Large intestine (tissue), 3 donors: ENCODE data around the gene PPP2R3B. TPM values are rescaled to one million over a fixed set of nuclear protein-coding genes. Genes with fewer than 3 reads are reported as not detected.
"Not testable (repeated sequence)": the region's sequence is repeated elsewhere in the genome, so short reads cannot be mapped to it uniquely, and the experiment has no call there.

Experiments
- DNase-seq, 2 donors: peaks; one replicate each; pipeline versions ENCODE4 v3.0.0 to v3.0.0-alpha.2; 2013
- H3K27ac ChIP-seq: one replicate; pipeline ENCODE4 v1.5.1; 2013; ENCODE audit warnings: low read length
- H3K27me3 ChIP-seq: 2 replicates; pipeline ENCODE4 v1.6.1; 2013; ENCODE audit warnings: low read length; ENCODE audit not compliant: control insufficient read depth, insufficient read depth
- H3K36me3 ChIP-seq: 2 replicates; pipeline ENCODE4 v1.6.1; 2013; ENCODE audit warnings: low read length; ENCODE audit not compliant: control insufficient read depth, insufficient read depth
- H3K4me1 ChIP-seq: one replicate; pipeline ENCODE4 v1.6.1; 2013; ENCODE audit warnings: low read length; ENCODE audit not compliant: control insufficient read depth, insufficient read depth
- H3K4me3 ChIP-seq: one replicate; pipeline ENCODE4 v1.5.1; 2013; ENCODE audit warnings: low read length
- H3K9me3 ChIP-seq: one replicate; pipeline ENCODE4 v1.6.1; 2013; ENCODE audit warnings: mild to moderate bottlenecking, low read depth, low read length, moderate library complexity; ENCODE audit not compliant: control insufficient read depth
- WGBS: methylation state at CpG from one replicate; pipeline ENCODE4 v1.1.5; 2013; ENCODE audit warnings: low lambda C conversion rate; ENCODE audit not compliant: insufficient coverage; 5-methylcytosine and 5-hydroxymethylcytosine counted together
- polyA plus RNA-seq: library from polyadenylated mRNA; unstranded; fragments of 120-200 nt; gene quantifications from one replicate; pipeline ENCODE4 v1.2.1, GENCODE V29; 2013

The PPP2R3B gene
- polyA plus RNA-seq, 1 donor: 15.0 TPM

- H3K9me3 ChIP-seq: peaks cover 4% of the 10 kb centered on the region
- DNase-seq: no peak
- 80% methylated on average over 1 of the region's 14 CpGs for WGBS
These were observed 40.2 kb upstream of the PPP2R3B start for GRCh38 chrX:426881-427280.

GRCh38 chrX:425056-425455 is 38.3 kb upstream of the PPP2R3B start:
- no peak for DNase-seq
- H3K27ac ChIP-seq: no peak overlapping the region
- peaks cover 14% of the 10 kb centered on the region for H3K9me3 ChIP-seq
- no CpG with 5 or more reads among the region's 20 CpGs for WGBS
- no peak overlapping the region for H3K4me3 ChIP-seq
- H3K27me3 ChIP-seq: peaks cover 13% of the 10 kb centered on the region
- H3K4me1 ChIP-seq: no peaks in the 10 kb centered on the region
- no peaks in the 10 kb centered on the region for H3K36me3 ChIP-seq

More at GRCh38 chrX:426881-427280, 40.2 kb upstream of the PPP2R3B start:
- no peaks in the 10 kb centered on the region for H3K4me1 ChIP-seq
- no peaks in the 10 kb centered on the region for H3K36me3 ChIP-seq
- H3K27ac ChIP-seq: no peak overlapping the region
- no peak overlapping the region for H3K4me3 ChIP-seq
- H3K27me3 ChIP-seq: peaks cover 13% of the 10 kb centered on the region

GRCh38 chrX:421646-422391 is 35.1 kb upstream of the PPP2R3B start:
- H3K4me3 ChIP-seq: no peak overlapping the region
- DNase-seq: no peak
- no peaks in the 10 kb centered on the region for H3K4me1 ChIP-seq
- peaks cover 32% of the 10 kb centered on the region for H3K9me3 ChIP-seq
- H3K36me3 ChIP-seq: no peaks in the 10 kb centered on the region
- no peak overlapping the region for H3K27ac ChIP-seq
- WGBS: no CpG with 5 or more reads among the region's 40 CpGs
- no peaks in the 10 kb centered on the region for H3K27me3 ChIP-seq

GRCh38 chrX:420496-421223 is 34.0 kb upstream of the PPP2R3B start:
- H3K27me3 ChIP-seq: no peaks in the 10 kb centered on the region
- H3K27ac ChIP-seq: no peak overlapping the region
- H3K9me3 ChIP-seq: peaks cover 35% of the 10 kb centered on the region
- DNase-seq: no peak
- no CpG with 5 or more reads among the region's 41 CpGs for WGBS
- no peaks in the 10 kb centered on the region for H3K4me1 ChIP-seq
- no peak overlapping the region for H3K4me3 ChIP-seq
- no peaks in the 10 kb centered on the region for H3K36me3 ChIP-seq

- WGBS: 90% methylated on average over 2 of the region's 55 CpGs
These were observed 32.4 kb upstream of the PPP2R3B start for GRCh38 chrX:418927-419729.

GRCh38 chrX:415498-415897 is 28.8 kb upstream of the PPP2R3B start:
- H3K27ac ChIP-seq, H3K27me3 ChIP-seq, H3K36me3 ChIP-seq, H3K4me1 ChIP-seq, H3K4me3 ChIP-seq, DNase-seq: not testable (repeated sequence)
- WGBS: no CpG with 5 or more reads among the region's 5 CpGs
- H3K9me3 ChIP-seq: peaks cover 24% of the 10 kb centered on the region

More at GRCh38 chrX:418927-419729, 32.4 kb upstream of the PPP2R3B start:
- Histone ChIP-seq H3K27me3 (no peaks in the 10 kb centered on the region), H3K36me3 (no peaks in the 10 kb centered on the region), H3K4me1 (no peaks in the 10 kb centered on the region), H3K9me3 (peaks cover 31% of the 10 kb centered on the region), H3K27ac (no peak overlapping the region), H3K4me3 (no peak overlapping the region)
- no peak for DNase-seq

GRCh38 chrX:413322-414201 is 26.9 kb upstream of the PPP2R3B start:
- WGBS: no CpG with 5 or more reads among the region's 47 CpGs
- no peak for DNase-seq
- Histone ChIP-seq H3K27me3 (peaks cover 4% of the 10 kb centered on the region), H3K4me1 (no peaks in the 10 kb centered on the region), H3K4me3 (no peak overlapping the region), H3K36me3 (no peaks in the 10 kb centered on the region), H3K9me3 (peaks cover 16% of the 10 kb centered on the region), H3K27ac (no peak overlapping the region)

GRCh38 chrX:410296-410695 is 23.6 kb upstream of the PPP2R3B start:
- DNase-seq: no peak
- no peaks in the 10 kb centered on the region for H3K4me1 ChIP-seq
- peaks cover 8% of the 10 kb centered on the region for H3K9me3 ChIP-seq
- no peak overlapping the region for H3K4me3 ChIP-seq
- WGBS: no CpG with 5 or more reads among the region's 17 CpGs
- no peak overlapping the region for H3K27ac ChIP-seq
- H3K27me3 ChIP-seq: peaks cover 4% of the 10 kb centered on the region
- H3K36me3 ChIP-seq: no peaks in the 10 kb centered on the region

GRCh38 chrX:405149-405548 is 18.4 kb upstream of the PPP2R3B start:
- Histone ChIP-seq H3K36me3 (no peaks in the 10 kb centered on the region), H3K4me1 (no peaks in the 10 kb centered on the region), H3K27ac (no peak overlapping the region), H3K4me3 (no peak overlapping the region), H3K27me3 (no peaks in the 10 kb centered on the region), H3K9me3 (peaks cover 4% of the 10 kb centered on the region)
- 83% methylated on average over 1 of the region's 5 CpGs for WGBS
- DNase-seq: no peak
